GM21381 (cell line): ENCODE results near the gene TMPO.
A peak's percentile ranks its signal among the peaks of the same experiment; 100 is the strongest.
"Not testable (repeated sequence)": the region's sequence is repeated elsewhere in the genome, so short reads cannot be mapped to it uniquely, and the experiment has no call there.

Experiments
- ATAC-seq: cut with Tn5 transposase; IDR thresholded peaks from one replicate; pipeline ENCODE4 v1.9.1; 2021; ENCODE audit warnings: mild to moderate bottlenecking, moderate library complexity; ENCODE audit not compliant: unreplicated experiment

TMPO gene

DNA sequence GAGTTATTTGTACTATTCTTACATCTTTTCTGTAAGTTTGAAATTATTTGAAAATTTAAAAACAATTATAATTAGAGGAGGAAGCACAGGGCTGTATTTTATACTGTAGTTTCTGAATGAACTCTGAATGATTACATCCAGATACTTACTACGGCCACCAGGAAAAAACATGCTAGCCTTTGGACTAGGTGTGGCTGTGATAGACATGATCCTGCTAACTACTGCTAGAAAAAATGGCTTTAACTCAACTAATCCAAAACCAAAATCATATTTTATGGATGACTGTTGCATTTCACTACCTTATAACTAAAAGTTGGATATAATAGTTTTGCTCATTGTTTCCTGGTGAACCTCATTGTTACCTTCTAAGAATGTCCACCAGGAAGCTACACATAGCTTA is 63.0 kb downstream of the TMPO start:
- no peak for ATAC-seq

DNA sequence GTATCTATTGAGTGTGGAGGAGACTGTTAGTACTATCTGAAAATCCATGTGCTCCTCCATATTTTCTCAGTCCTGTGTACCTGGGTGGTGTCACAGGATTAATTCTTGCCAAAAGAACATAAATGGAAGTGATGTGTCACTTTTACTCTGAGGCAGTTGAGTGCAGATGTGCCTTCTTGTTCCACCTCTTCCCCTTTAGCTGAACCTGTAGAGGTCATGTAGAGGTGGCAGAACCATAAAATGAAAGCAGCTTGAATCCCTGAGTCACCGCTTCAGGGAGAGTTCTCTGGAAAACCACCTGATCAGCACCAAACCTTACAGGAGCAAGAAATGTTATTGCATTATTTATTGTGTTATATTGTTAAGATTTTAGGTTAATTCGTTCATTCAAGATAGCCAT is 63.4 kb downstream of the TMPO start:
- ATAC-seq = no peak

- no peak for ATAC-seq
These were observed 64.0 kb downstream of the TMPO start for GRCh38 chr12:98579347-98579746.

DNA sequence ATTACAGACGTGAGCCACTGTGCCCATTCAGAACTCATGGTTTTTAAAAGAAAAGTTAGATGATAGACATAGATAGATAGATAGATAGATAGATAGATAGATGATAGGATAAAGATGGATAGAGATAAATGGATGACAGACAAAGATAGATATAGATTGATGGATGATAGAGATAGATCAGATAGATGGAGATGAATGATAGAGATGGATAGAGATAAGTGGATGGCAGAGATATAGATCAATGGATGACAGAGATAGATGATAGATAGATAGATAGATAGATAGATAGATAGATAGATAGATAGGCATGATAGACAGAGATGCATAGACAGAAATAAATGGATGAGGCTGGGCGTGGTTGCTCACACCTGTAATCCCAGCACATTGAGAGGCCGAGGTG is 64.4 kb downstream of the TMPO start:
- no peak for ATAC-seq

DNA sequence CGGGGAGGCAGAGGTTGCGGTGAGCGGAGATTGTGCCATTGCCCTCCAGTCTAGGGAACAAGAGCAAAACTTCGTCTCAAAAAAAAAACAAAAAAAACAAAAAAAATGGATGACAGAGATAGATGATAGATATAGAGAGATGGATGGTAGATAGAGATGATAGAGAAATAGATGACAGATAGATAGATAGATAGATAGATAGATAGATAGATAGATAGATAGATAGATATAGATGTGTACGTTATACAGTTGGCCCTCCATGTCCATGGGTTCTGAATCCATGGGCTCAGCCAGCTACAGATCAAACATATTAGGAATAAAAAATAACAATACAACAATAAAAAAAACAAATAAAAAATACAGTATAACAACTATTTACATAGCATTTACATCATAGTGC is 65.3 kb downstream of the TMPO start:
- no peak for ATAC-seq

- ATAC-seq = no peak
These were observed 65.7 kb downstream of the TMPO start for GRCh38 chr12:98581101-98581500.

DNA sequence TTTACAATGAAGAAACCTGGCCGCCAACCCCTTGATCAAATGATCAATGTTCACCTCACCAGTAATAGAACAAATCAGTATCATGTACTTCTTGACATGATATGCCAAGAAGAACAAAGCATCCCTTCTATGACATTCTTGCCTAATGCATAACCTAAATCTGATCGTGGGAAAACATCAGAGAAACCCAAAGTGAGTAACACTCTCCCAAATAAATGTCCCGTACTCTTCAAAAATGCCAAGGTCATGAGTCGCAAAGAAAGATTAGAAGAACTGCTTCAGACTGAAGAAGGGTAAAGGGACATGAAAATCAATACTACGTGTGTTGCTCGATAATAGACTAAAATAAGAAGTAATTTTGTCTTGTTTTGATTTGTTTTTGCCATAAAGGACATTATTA is 66.7 kb downstream of the TMPO start:
- no peak for ATAC-seq

DNA sequence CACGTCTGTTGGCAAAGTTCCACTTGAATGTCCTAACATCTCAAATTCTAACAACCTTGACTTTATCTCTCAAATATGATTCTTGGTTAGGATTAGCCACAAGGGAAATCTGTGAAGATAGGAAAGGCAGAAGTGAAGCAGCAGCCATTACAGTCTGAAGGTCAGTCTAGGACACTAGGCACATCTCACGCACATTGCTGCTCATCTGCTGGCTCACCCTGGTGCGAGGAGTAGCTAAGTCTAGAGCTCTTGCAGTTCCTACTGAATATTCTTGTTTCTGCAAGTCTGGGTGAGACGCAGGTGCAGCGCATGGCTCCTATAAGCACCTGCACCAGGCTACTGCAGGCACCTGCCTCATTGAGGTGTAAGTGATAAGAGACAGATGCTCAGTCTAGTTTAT is 71.7 kb downstream of the TMPO start:
- ATAC-seq = no peak

DNA sequence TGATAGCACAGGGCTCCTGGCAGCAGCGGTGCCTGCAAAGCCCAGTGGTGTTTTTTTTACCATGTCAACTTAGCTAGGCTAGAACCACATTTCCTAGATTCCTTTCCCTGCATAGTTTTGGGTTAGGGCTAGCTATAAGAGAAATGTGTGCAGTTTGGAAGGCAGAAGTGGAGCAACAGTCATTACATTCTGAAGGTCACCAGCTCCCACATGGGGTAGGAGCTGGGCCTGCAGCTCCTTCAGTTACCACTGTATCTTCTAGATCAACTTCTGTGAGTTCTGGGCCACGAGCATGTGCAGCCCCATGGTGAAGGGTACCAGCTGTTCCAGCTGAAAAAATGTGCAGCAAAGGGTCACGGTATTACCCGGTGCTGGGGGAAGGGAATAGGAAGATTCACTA is 75.8 kb downstream of the TMPO start:
- ATAC-seq = no peak

DNA sequence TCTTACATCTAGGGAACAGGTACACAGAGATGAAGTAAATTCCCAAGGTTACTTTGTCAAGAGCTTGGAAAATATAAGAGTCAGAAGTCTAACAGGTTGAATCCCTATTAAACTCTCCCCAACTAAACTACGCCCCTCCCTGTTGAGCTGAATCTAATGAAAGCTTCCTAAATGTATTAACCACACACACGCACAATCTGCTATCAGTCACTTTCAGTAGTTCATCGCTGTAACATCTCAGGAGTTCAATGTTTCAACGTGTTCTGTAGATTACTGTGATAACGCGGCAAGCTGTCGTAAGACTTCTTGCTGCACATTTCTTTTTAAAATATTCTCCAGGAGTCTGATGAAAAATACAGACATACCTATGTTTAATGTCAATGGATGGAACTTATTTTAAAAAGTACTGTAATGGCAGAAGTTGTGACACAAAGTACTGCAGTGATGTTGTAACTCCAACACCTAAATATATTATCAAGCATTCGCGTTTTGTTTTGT is 77.5 kb downstream of the TMPO start:
- ATAC-seq = no peak

GRCh38 chr12:98593351-98594049 is 78.1 kb downstream of the TMPO start, which contains the start of gene SLC25A3:
Gene SLC25A3, plus strand, starts transcription at chr12:98593686. Its CDS starts 293 bp downstream, at chr12:98593979.
- ATAC-seq = peak; percentile 99

DNA sequence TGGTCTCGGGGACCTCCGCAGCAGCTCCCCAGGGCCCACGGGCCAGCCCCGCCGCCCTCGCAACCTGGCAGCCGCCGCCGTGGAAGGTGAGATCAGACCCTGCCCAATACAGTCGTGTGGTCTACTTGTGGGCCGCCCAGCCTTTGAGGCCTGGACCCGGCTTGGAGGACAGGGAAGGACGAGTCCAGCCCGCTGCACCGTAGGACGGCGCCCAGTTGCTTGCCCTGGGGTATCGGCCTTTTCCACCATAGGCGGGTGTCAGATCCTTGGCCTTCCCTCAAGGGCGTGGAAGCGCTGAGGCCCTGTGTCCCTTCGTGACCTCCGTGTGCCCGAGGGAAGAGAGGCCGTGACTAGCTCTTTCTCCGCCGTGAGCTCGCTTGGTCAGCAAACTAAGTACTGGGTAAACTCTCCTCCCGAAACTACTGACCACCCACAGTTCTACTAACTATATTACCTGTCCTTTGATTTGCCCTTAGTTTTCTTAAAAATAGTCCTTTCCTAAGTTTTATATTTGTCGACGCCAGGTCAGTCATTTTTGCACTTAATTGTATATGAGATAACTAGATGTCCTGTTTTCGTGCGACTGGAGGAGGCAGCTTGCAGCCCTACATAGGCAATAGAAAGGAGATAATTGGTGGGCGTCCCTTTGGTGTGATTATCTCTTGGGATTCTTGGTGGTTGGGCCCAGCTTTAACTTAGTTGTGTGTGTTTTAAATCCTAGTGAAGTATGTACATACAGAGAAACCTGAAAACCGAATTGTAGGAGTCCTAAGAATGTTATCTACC is 78.9 kb downstream of the TMPO start:
- ATAC-seq = peak; percentile 12

DNA sequence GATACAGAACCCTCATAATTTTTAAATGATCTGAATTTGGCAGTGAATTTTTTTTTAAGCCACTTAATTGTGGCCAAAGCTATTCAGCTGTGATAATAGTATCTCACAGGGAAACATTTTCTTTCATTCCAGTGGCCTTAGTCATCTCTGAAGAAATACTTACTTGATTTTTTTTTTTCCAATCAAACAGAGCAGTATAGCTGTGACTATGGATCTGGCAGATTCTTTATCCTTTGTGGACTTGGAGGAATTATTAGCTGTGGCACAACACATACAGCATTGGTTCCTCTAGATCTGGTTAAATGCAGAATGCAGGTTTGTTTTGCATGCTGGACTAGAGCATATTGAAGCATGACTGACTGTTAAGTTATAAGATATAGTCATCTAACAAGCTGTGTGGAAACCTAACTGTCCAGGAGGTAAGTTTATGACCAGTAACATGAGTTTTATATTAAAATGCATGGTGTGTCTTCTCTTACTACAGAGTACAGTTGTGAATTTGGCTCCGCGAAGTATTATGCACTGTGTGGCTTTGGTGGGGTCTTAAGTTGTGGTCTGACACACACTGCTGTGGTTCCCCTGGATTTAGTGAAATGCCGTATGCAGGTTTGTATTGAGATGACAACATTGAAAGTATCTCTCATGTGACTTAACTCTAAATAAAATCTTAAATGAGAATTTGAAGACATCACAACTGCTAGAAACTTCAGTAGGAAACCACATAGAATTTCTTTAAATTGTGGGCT is 80.0 kb downstream of the TMPO start:
- no peak for ATAC-seq

GRCh38 chr12:98597313-98597712 is 81.9 kb downstream of the TMPO start:
- not testable (repeated sequence) for ATAC-seq
